Neuronal stem cell (in vitro differentiated cells): Measurements from ENCODE around the gene JCAD.

Source experiments
- DNase-seq: peaks from one replicate; pipeline ENCODE4 v3.0.0-alpha.2; 2013; ENCODE audit warnings: low spot score
- H2AFZ ChIP-seq: one replicate; pipeline ENCODE4 v1.6.1; 2013; ENCODE audit warnings: mild to moderate bottlenecking, low read length, inconsistent platforms
- H2AK5ac ChIP-seq: 2 replicates; pipeline ENCODE4 v1.6.1; 2013; ENCODE audit warnings: low read depth, mild to moderate bottlenecking, inconsistent platforms, low read length, moderate library complexity, mixed read lengths
- H2BK120ac ChIP-seq: 2 replicates; pipeline ENCODE4 v1.6.1; 2013; ENCODE audit warnings: low read depth, mild to moderate bottlenecking, inconsistent platforms, low read length, moderate library complexity, mixed read lengths
- H2BK12ac ChIP-seq: one replicate; pipeline ENCODE4 v1.6.1; 2013; ENCODE audit warnings: low read length, inconsistent platforms
- H2BK15ac ChIP-seq: 2 replicates; pipeline ENCODE4 v1.6.1; 2013; ENCODE audit warnings: mild to moderate bottlenecking, low read length, inconsistent platforms, mixed read lengths
- H2BK5ac ChIP-seq: one replicate; pipeline ENCODE4 v1.6.1; 2013; ENCODE audit warnings: inconsistent platforms, mild to moderate bottlenecking, low read length, moderate library complexity
- H3K14ac ChIP-seq: one replicate; pipeline ENCODE4 v1.6.1; 2013; ENCODE audit warnings: low read length, inconsistent platforms
- H3K18ac ChIP-seq: 2 replicates; pipeline ENCODE4 v1.6.1; 2013; ENCODE audit warnings: low read length, inconsistent platforms
- H3K23ac ChIP-seq: 2 replicates; pipeline ENCODE4 v1.6.1; 2013; ENCODE audit warnings: low read depth, mild to moderate bottlenecking, mixed read lengths, low read length, inconsistent platforms; ENCODE audit not compliant: poor library complexity
- H3K27ac ChIP-seq: replicated peaks from 3 replicates; pipeline ENCODE4 v1.5.1; 2013; ENCODE audit warnings: low read length, inconsistent platforms
- H3K27me3 ChIP-seq, 3 experiments: 2 replicates each; pipeline ENCODE4 v1.6.1; 2013; ENCODE audit warnings: low read length in 3 of 3, mild to moderate bottlenecking in 2 of 3, inconsistent platforms in 1 of 3, low read depth in 1 of 3, mixed read lengths in 1 of 3, moderate library complexity in 1 of 3; ENCODE audit not compliant: control insufficient read depth in 3 of 3, insufficient read depth in 3 of 3
- H3K36me3 ChIP-seq, 2 donors: replicated peaks in 1 of 2; 2 replicates each; pipeline ENCODE4 v1.6.1; 2013; ENCODE audit warnings: low read length in 2 of 2; ENCODE audit not compliant: control insufficient read depth in 2 of 2, insufficient read depth in 2 of 2
- H3K4ac ChIP-seq: 2 replicates; pipeline ENCODE4 v1.6.1; 2013; ENCODE audit warnings: inconsistent platforms, mild to moderate bottlenecking, low read length, moderate library complexity
- H3K4me1 ChIP-seq, 2 donors: 1 replicate in 1 of 2; 2 replicates in 1 of 2; pipeline ENCODE4 v1.6.1; 2013; ENCODE audit warnings: low read length in 2 of 2, low read depth in 1 of 2; ENCODE audit not compliant: control insufficient read depth in 2 of 2, insufficient read depth in 1 of 2
- H3K4me2 ChIP-seq: one replicate; pipeline ENCODE4 v1.6.1; 2013; ENCODE audit warnings: mild to moderate bottlenecking, low read length, inconsistent platforms; ENCODE audit not compliant: insufficient read depth, poor library complexity, severe bottlenecking
- H3K4me3 ChIP-seq, 2 donors: 2 replicates each; pipeline ENCODE4 v1.5.1; 2013; ENCODE audit warnings: low read length in 2 of 2, mild to moderate bottlenecking in 2 of 2, inconsistent platforms in 1 of 2, moderate library complexity in 1 of 2
- H3K79me1 ChIP-seq: one replicate; pipeline ENCODE4 v1.6.1; 2013; ENCODE audit warnings: low read depth, mild to moderate bottlenecking, inconsistent platforms, low read length, moderate library complexity
- H3K9ac ChIP-seq: one replicate; pipeline ENCODE4 v1.6.1; 2013; ENCODE audit warnings: mild to moderate bottlenecking, low read depth, low read length, inconsistent platforms; ENCODE audit not compliant: poor library complexity
- H3K9me3 ChIP-seq, 2 donors: replicated peaks in 1 of 2; 2 replicates each; pipeline versions ENCODE3 to v1.6.1; 2013; ENCODE audit warnings: low read length in 2 of 2, mild to moderate bottlenecking in 2 of 2, inconsistent platforms in 1 of 2, low read depth in 1 of 2, mixed read lengths in 1 of 2, moderate library complexity in 1 of 2; ENCODE audit not compliant: control insufficient read depth in 2 of 2, insufficient read depth in 1 of 2
- H4K8ac ChIP-seq: one replicate; pipeline ENCODE4 v1.6.1; 2013; ENCODE audit warnings: low read depth, mild to moderate bottlenecking, inconsistent platforms, low read length, moderate library complexity
- H4K91ac ChIP-seq: one replicate; pipeline ENCODE4 v1.6.1; 2013; ENCODE audit warnings: low read length, low read depth, mild to moderate bottlenecking, inconsistent platforms; ENCODE audit not compliant: poor library complexity
- WGBS, 2 donors: extraction: QIAGEN DNeasy Blood & Tissue Kit; methylation state at CpG; one replicate each; pipeline ENCODE4 v1.1.7; 2013; ENCODE audit warnings: missing lambda C conversion rate in 2 of 2, mixed read lengths in 1 of 2; ENCODE audit not compliant: insufficient read length in 2 of 2, insufficient replicate concordance in 1 of 2; ENCODE audit errors: extremely low coverage in 2 of 2; 5-methylcytosine and 5-hydroxymethylcytosine counted together

JCAD gene

DNA sequence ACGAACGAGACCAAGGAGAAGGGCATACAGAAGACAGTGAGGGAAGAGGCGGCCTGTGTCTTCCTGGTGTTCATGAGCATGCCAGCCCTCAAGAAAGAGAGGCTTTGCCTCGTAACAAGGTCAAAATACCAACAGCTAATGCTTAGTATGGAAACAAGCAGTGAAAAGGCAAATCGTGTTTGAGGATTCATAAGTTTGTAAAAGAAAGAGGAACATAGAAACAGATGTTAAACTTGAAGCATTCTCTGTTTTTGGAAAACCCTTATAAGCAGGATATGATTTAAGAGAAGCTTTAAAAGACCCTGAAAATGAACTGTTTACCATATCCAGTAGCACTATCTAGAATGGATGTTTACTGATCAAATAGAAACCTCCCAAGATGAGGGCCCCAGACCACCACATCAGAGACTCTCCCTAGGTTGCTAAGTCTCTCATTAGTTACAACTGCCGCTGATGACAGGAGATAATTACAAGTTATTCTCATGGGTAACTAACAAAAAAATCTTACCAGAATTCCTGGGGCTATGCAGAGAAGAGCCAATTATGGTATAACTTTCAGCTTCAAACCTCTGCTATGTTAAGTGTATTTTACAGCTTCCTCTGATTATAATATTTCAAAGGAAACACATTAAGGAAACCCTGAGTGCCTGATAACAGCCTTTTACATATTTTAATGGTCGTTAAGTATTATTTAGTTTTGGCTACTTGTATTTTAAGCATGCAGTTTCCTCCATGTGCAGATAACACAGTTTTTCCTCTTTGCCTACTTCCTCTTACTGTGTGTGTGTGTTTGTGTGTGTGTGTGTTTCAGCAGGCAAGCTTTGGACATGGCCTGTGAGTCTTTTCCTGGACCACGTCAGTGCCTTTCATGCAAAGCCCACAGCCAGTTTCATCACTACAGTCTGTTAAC, 17.9 kb downstream of the JCAD start:
- WGBS, 2 donors, result no CpG with 5 or more reads among the region's 8 CpGs
- peaks cover 0 to 1% of the 10 kb centered on the region in 2 donors for H3K4me1 ChIP-seq
- no peak overlapping the region for H3K9ac ChIP-seq
- H3K79me1 ChIP-seq, result no peaks in the 10 kb centered on the region
- H3K23ac ChIP-seq, result no peak overlapping the region
- no peak overlapping the region for H2AFZ ChIP-seq
- H2BK120ac ChIP-seq, result no peak overlapping the region
- H3K4me2 ChIP-seq, result no peak overlapping the region
- no peak overlapping the region for H2BK12ac ChIP-seq
- no peaks in the 10 kb centered on the region for H3K9me3 ChIP-seq
- H3K4me3 ChIP-seq, result no peak overlapping the region
- no peak overlapping the region for H4K8ac ChIP-seq
- no peak overlapping the region for H3K14ac ChIP-seq
- H3K4ac ChIP-seq, result no peak overlapping the region
- H2BK15ac ChIP-seq, result no peak overlapping the region
- no peak overlapping the region for H2BK5ac ChIP-seq
- no peak overlapping the region for H3K18ac ChIP-seq
- DNase-seq, result no peak
- no peak overlapping the region for H3K27ac ChIP-seq
- no peak overlapping the region for H4K91ac ChIP-seq
- H3K36me3 ChIP-seq, result peaks cover 0 to 4% of the 10 kb centered on the region in 2 donors
- no peaks in the 10 kb centered on the region for H3K27me3 ChIP-seq
- no peak overlapping the region for H2AK5ac ChIP-seq

DNA sequence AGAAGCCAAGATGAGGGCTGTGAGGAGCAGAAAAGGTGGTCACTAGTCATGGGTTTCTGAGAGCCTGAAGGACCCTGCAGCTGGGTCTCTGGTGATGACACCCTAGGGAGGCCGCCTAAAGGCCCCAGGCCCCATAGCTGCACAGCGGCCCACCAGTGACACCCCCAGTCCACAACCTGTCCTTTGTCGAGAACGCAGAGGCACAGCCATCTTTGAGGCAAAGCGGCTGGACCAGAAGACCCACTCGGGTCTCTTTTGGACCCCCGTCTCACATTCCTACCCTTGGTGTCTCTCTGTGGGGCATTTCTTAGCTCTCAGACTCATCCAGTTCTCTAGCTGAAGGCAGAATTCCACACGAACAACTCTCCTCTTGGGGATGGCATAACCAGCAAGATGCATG, 18.8 kb downstream of the JCAD start:
- peaks cover 0 to 1% of the 10 kb centered on the region in 2 donors for H3K4me1 ChIP-seq
- no peaks in the 10 kb centered on the region for H3K79me1 ChIP-seq
- H2AFZ ChIP-seq, result no peak overlapping the region
- H3K14ac ChIP-seq, result no peak overlapping the region
- H3K18ac ChIP-seq, result no peak overlapping the region
- no peaks in the 10 kb centered on the region for H3K27me3 ChIP-seq
- no peak overlapping the region for H2BK120ac ChIP-seq
- H4K91ac ChIP-seq, result no peak overlapping the region
- H2BK5ac ChIP-seq, result peak overlapping the region; percentile 19
- no peak overlapping the region for H3K4me2 ChIP-seq
- no peak overlapping the region for H4K8ac ChIP-seq
- no peaks in the 10 kb centered on the region for H3K9me3 ChIP-seq
- DNase-seq, result no peak
- H3K4ac ChIP-seq, result no peak overlapping the region
- no peak overlapping the region for H2BK12ac ChIP-seq
- H2AK5ac ChIP-seq, result no peak overlapping the region
- no peak overlapping the region for H2BK15ac ChIP-seq
- H3K36me3 ChIP-seq, result peaks cover 0 to 4% of the 10 kb centered on the region in 2 donors
- no CpG with 5 or more reads among the region's 8 CpGs for WGBS, 2 donors
- H3K23ac ChIP-seq, result no peak overlapping the region
- no peak overlapping the region for H3K27ac ChIP-seq
- H3K9ac ChIP-seq, result no peak overlapping the region
- H3K4me3 ChIP-seq, result no peak overlapping the region

DNA sequence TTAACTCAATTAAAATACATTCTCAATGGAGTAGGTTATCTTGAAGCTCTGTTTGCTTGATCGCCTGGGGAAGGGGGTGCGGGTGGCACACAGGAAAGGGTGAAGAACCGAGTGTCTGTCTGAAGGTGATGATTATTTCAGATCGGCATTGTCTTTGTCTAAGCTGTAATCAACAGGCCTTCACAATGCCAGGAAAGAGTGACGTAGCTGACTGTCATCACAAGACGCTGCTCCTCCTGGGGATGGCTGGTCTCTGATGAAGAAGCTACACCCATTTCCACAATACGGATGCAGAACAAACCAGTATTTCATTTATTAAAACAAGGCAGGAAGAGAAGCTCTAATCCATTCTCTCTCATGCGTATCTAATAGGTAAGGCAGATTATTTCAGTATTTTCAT, 19.4 kb downstream of the JCAD start:
- Histone ChIP-seq H3K14ac (no peak overlapping the region), H3K27ac (no peak overlapping the region), H3K23ac (no peak overlapping the region), H3K4me2 (no peak overlapping the region), H4K8ac (no peak overlapping the region), H2AFZ (no peak overlapping the region), H3K18ac (no peak overlapping the region), H4K91ac (no peak overlapping the region), H3K4ac (no peak overlapping the region), H2AK5ac (no peak overlapping the region), H3K9me3 (no peaks in the 10 kb centered on the region), H2BK15ac (no peak overlapping the region), H2BK5ac (no peak overlapping the region), H3K4me1 (no peaks in the 10 kb centered on the region), H3K9ac (no peak overlapping the region), H3K79me1 (no peaks in the 10 kb centered on the region), H3K36me3 (peaks cover 0 to 4% of the 10 kb centered on the region in 2 donors), H2BK120ac (no peak overlapping the region), H3K4me3 (no peak overlapping the region), H3K27me3 (no peaks in the 10 kb centered on the region), H2BK12ac (no peak overlapping the region)
- no peak for DNase-seq
- WGBS, 2 donors, result no CpG with 5 or more reads among the region's 8 CpGs

DNA sequence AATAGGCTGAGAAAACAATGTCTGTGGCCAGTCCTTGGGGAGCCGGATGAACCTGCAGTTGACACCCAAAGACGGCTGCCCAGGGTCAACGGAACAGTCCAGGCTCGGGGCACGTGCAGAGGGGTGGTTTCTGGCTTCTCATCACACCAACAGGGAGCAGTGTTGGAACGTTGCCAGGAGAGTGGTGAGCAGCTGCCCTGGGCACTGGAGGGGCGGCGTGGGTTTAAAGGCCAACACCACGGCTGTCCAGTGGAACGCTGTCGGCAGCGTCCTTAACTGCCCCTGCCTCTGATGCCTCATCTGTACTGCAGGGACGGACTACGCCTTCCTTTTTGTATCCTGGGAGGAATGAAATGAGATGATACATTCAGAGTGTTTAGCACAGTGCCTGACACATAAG, 19.8 kb downstream of the JCAD start:
- WGBS, 2 donors, result no CpG with 5 or more reads among the region's 14 CpGs
- H2BK12ac ChIP-seq, result no peak overlapping the region
- H3K4me3 ChIP-seq, result no peak overlapping the region
- no peak overlapping the region for H4K91ac ChIP-seq
- peaks cover 0 to 4% of the 10 kb centered on the region in 2 donors for H3K36me3 ChIP-seq
- H3K27me3 ChIP-seq, result no peaks in the 10 kb centered on the region
- H2AK5ac ChIP-seq, result no peak overlapping the region
- H3K23ac ChIP-seq, result no peak overlapping the region
- H3K14ac ChIP-seq, result peak overlapping the region; percentile 57
- H2BK15ac ChIP-seq, result no peak overlapping the region
- DNase-seq, result no peak
- H3K4me2 ChIP-seq, result no peak overlapping the region
- H3K9ac ChIP-seq, result no peak overlapping the region
- no peak overlapping the region for H3K18ac ChIP-seq
- no peak overlapping the region for H4K8ac ChIP-seq
- peaks cover 3 to 4% of the 10 kb centered on the region in 2 donors for H3K4me1 ChIP-seq
- H2BK5ac ChIP-seq, result no peak overlapping the region
- no peaks in the 10 kb centered on the region for H3K9me3 ChIP-seq
- H2AFZ ChIP-seq, result no peak overlapping the region
- no peak overlapping the region for H3K27ac ChIP-seq
- no peak overlapping the region for H2BK120ac ChIP-seq
- no peak overlapping the region for H3K4ac ChIP-seq
- no peaks in the 10 kb centered on the region for H3K79me1 ChIP-seq
